Activated CD4-positive, alpha-beta T cell treated with anti-CD3 and anti-CD28 coated beads, Interleukin-2, amount 50 U/mL, for 24 hours (primary cell): ENCODE data around the gene LASP1NB.
"Not testable (repeated sequence)": the region's sequence is repeated elsewhere in the genome, so short reads cannot be mapped to it uniquely, and the experiment has no call there.

Source experiments
- DNase-seq, 2 donors: peaks; one replicate each; pipeline ENCODE4 v3.0.0-alpha.2; 2020; ENCODE audit warnings: low read depth in 1 of 2, low spot score in 1 of 2

LASP1NB gene

DNA sequence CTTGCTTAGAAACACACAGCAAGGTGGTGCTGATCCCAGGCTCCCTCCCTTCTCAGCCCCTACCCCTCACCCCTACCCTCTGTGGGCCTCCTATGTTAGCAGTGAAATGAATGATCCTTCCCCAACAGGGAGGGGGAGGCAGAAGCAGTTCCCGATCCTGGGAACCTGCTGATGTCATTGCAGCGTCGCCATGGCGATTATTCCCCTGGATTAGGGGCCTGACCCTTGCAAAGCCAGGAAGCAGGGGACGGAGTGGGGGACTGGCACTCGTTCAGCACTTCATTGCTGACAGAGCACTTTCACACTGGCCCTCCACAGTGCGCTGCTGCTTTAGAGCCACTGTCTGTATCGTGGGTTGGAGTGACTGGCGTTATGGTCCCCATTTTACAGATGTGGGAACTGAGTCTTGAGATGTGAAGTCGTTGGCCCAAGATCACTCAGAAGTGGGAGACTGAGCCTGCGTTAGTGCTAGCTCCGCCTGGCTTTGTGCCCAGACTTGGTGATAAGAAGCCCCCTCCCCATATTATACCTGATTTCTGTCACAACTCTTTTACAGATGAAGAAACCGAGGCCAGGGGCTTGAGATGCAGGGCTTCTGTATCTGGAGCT is 29.0 kb upstream of the LASP1NB start:
- DNase-seq, result no peak

DNA sequence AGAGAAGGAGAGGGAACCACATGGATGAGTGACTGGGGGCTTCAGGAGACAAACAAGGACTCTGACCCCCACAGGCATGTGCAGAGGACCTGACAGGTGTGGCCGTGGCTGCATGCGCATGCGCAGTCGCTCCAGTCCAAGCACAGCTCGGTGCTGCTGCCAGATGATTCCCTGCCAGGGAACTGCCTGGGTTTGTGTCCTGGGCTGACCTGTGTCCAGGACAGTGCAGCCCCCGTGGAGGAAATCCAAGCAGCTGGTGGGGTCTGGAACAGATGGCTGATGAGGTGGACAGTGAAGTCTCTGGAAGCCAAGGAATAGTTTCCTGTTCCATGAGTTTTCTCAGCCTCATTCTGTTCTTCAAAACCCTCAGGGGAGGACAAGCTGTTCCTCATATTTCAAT is 28.2 kb upstream of the LASP1NB start:
- DNase-seq, result no peak

DNA sequence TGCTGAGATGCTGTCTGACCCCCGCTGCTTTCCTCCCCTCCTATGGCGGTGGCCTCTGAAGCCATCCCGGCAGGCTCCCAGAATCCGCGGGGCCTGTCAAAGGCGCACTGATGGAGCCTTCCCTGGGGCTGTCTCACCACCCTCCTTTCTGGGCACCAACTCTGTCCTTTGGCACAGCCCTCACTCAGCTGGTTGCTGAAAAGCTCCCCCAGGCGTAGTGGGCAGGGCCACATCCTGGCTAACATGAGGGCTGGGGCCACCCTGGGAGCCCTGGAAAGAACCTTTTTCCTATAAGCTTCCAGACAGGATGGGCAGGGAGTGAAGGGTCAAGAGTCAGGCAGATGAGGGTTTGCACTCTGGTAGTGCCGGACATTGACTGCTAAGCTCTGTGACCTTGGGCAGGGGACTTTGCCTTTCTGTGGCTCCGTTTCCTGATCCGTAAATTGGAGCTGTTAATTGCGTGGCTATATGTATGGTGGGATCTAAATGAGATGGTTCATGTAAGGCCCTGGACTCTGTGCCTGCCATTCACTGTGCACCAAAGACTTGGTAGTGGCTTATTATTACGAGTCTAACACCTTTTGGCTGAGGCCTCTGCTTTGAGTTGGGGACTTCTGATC is 27.6 kb upstream of the LASP1NB start:
- no peak for DNase-seq

DNA sequence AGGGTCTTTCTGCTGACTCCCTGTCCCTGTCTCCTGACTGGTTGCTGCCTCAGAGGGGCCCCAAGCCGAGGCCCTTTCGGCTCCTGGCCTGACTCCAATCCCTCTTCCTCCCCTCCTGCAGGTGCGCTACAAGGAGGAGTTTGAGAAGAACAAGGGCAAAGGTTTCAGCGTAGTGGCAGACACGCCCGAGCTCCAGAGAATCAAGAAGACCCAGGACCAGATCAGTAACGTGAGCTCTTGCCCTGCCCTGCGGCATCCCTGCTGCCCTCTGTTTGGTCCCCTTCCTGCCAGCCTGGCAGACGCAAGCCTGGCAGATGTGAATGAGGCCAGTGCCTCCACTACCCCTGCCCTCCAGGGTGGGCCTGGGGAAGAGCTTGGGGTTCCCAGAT is 27.1 kb upstream of the LASP1NB start:
- DNase-seq, result peak in 1 of 2 donors; percentile 21

DNA sequence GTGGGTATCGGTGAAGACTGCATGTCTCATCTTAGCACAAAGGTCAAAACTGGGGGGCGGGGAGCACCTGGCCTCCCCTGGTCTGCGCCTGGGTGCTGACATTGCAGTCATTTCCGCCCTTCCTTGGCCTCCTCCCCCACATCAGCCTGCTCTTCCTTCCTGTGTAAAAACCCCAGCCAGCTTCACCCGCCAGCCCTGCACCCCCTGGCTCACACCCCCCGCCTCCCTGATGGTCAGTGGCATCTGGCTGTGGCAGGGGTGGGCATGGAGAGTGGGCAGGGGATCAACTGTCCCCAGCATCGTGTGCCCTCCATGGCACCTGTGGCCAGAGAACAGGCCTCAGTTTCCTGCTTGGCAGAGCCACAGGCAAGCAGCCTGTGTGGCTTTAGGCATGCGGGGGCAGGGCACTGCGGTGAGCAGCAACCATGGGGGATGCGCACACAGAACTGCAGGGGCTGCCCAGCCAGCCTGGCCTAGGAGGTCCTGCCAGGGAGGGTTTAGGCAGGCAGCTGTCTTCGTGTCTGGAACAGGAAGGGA is 26.5 kb upstream of the LASP1NB start:
- peak; percentile 59 to 87 for DNase-seq

DNA sequence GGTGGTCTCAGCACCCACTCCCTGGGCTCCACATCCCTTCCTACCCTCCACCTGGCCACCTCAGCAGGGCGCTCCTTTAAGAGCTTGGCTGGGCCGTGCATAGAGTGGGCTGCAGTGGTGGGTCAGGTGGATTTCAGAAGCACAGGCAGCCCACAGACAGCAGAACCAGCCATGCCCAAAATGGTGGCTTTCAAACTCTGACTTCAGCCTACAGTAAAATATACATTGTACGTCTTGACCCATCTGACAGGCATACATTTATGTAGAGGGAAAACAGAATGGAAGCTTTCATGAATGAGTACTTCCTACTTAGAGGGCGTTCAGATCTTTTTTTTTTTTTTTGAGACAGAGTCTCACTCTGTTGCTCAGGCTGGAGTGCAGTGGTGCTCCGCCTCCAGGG is 26.0 kb upstream of the LASP1NB start:
- DNase-seq, result no peak

DNA sequence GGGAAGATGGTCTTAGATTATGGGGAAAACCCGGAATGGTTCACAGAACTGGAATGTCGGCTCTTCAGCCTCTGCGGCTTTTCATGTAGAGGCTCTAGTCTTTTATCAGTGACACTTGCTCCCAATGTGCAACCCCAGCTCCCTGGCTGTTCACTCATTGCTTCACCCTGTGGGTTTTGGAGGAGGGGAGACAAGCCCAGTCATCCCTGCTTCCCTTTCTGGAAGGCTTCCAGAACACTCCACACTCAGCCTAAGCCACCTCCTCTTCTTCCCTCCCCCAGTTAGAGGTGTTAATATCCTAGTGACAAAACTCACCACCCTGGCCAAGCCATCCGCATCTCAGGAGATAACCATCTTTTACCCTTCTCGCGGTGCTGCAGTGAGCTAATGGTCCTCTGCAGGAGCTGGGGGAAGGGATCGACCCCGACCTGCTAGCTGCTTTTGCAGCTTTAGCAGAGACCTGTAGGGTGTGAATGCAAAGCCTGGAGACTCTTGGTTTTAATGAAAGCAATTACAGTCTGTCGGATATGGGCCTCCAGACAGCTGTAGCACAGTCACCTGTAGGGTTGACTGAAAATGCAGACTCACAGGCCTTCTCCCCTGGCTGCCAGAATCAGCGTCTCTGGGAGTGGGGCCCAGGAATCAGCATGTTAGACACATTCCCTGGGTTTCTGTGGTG is 24.3 kb upstream of the LASP1NB start:
- no peak for DNase-seq

DNA sequence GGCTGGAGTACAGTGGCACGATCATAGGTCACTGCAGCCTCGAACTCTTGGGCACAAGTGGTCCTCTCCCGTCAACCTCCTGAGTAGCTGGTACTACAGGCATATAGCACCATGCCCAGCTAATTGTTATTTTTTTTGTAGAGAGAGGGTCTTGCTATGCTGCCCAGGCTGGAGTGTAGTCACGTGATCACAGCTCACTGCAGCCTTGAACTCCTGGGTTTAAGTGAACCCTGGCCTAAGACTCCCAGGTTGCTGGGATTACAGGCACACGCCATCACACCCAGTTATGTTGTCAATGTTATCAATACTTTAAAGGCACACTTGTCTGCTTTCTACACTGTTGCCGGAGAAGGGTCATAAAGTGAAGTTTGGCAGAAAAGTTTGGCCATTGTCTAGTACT is 22.0 kb upstream of the LASP1NB start:
- DNase-seq, result no peak

DNA sequence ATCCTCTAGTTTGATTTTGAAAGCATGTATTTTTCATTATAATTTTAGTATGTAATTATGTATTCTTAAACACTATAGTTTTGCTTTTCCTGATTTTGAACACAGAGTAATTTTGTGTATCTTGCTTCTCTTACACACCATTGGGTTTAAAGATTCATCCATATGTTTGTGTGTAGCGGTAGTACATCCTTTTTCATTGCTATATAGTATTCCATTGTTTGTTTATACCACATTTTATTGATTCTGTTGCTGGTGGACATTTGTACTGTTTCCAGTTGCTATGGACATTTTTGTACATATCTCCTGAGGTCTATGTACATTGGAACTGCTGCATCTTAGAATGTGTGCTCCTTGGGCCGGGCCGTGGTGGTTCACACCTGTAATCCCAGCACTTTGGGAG is 20.5 kb upstream of the LASP1NB start:
- no peak for DNase-seq

DNA sequence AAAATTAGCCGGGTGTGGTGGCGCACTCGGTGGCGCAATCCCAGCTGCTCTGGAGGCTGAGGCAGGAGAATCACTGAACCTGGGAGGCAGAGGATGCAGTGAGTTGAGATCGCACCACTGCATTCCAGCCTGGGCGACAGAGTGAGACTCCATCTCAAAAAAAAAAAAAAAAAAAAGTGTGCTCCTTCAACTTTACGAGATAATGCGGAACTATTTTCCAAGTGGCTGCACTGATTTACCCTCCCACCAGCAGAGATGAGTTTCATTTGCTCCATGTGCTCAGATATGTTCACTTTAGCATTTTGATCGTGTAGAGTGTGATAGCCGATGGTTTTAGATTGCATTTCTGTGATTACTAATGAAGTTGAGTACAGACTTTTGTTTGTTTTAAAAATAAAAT is 20.0 kb upstream of the LASP1NB start:
- no peak for DNase-seq

DNA sequence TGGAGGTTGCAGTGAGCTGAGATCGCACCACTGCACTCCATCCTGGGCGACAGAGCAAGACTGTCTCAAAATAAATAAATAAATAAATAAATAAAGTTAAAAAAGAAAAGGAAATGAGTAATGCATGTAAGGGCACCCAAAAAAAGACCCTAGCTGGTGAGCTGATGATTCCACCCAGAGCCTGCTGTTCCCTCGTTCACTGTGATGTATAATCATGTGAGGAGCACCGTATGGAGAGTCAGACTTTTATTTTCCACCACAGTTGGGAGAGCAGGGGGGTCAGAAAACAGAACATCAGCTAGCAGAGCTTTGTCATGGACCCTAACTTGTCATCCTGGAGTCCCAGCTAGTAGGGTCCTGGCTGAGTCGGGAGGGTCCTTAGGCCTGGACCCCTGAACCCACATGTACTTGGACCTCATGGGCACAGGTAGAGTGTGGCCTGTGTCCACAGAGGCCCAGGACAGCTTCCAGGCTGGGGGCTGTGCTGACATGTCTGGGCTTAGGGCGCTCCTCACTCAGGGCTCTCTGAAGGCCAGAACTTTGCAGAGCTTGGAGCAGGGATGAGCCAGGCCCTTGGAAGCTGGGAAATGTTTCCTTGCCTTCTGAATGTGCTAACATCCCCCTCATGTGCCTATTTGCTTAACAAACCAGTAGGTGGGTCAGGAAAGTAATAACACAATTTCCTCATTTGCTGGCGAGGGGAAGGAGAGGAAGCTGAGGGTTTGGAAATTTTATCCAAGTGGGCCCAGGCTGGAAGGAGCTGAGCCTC is 18.8 kb upstream of the LASP1NB start:
- DNase-seq, result no peak

DNA sequence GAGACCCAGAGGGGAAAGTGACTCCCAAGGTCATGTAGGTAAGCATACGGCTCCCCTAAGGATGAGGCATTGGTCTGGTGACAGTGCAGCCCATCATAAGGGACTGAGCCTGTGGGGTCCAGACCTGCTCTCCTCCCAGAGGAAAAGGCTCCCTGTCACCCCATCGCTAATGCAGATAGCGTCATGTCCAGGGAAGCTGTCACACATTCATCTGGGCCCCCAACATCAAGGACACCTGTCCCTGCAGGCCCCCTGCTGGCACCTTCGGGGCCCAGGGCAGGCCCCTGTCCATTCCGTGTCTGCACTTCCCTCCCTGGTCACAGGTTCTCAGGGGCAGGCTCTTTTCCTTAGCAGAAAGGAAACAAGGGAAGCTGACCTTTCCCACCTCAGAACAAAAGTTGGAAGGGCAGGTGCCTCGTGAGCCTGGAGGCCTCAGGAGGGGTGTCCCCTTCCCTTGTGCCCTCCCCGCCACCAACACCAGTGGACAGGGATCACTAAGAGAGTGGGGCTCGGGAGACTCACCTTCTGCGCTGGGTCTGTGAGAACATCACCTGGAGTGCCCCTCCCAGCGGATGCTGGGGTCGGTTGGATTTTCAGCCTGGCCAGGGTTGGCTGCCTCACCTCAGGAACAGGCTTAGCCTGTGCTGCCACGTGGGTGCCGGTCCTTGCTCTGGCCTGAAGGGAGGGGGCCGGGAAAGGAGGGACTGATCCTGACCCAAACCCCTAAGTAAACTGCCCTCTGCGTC is 17.3 kb upstream of the LASP1NB start:
- DNase-seq, result no peak

DNA sequence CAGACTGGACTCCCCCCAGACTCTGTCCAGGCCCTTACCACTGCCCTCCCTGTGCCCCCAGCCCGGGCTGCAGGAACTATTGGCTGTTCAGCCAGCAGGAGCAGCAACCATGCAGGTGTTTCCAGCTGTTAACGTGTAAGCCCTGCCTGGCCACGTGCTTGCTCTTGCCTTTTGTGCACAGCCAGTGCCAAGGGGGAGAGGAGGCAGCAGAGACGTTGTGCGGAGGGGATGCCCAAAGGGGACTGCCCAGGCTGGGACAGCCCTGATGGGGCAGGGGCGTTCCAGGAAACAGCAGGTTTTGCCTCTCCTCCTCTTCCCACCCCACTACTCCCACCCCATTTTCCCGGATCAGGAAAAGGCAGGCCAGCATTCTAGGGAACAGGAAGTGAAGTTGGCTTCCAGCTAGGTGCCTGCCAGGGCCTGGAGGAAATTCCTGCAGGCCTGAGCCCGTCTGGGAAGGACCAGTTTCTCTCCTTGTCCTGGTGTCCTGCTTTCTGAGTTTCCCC is 16.7 kb upstream of the LASP1NB start:
- no peak for DNase-seq

DNA sequence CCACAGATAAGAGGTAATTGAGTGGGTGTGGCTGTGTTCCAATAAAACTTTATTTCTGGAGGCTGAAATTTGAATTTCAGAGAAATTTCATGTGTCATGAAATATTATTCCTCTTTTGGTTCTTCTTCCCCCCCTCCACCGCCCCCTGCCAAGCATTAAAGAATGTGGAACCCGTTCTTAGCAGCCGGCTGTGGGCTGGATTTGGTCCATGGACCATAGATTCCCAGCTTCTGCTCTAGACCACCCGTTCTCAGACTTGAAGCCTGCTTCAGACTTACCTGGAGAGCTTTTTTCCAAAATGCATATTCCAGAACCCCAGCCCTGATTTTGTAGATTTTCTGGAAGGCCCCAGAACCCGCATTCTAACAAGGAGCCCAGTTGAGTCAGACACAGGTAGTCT is 15.1 kb upstream of the LASP1NB start:
- no peak for DNase-seq

DNA sequence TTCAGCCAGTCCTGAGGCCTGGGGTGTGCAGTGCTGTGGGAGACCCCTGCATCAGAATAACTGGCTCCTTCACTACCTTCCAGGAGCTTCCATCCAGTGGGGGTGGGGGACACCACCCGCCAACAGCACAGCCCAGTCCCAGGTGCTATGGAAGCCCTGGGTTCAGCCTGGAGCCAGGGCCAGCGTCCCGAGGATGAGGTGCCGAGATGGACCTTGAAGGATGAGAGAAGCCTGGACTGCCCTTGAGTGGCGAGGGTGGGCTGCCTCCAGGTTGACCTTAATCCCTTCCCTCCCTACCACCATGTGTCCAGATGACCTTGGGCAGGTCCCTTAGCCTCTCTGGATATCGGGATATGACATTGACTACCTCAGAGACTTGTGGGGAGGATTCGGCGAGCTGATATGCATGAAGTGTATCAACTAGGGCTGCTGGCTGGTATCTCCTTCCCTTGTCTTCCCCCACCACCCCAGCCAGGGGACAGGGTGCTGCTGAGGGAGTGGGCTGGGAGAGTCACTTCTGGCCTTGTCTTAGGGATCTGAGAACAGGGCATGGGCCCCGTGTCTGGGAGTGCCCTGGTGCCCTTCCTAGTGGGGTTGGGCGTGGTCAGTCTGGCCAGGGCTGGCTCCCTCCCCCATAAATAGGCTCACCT is 14.2 kb upstream of the LASP1NB start:
- no peak for DNase-seq

DNA sequence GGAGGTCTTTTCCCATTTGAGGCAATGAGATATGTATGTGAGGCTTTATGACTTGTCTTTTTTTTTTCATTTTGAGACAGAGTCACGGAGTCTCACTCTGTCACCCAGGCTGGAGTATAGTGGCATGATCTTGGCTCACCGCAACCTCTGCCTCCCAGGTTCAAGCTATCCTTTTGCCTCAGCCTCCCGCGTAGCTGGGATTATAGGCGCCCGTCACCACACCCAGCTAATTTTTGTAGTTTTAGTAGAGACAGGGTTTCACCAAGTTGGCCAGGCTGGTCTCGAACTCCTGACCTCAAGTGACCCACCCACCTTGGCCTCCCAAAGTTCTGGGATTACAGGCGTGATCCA is 13.7 kb upstream of the LASP1NB start:
- DNase-seq, result not testable (repeated sequence)

DNA sequence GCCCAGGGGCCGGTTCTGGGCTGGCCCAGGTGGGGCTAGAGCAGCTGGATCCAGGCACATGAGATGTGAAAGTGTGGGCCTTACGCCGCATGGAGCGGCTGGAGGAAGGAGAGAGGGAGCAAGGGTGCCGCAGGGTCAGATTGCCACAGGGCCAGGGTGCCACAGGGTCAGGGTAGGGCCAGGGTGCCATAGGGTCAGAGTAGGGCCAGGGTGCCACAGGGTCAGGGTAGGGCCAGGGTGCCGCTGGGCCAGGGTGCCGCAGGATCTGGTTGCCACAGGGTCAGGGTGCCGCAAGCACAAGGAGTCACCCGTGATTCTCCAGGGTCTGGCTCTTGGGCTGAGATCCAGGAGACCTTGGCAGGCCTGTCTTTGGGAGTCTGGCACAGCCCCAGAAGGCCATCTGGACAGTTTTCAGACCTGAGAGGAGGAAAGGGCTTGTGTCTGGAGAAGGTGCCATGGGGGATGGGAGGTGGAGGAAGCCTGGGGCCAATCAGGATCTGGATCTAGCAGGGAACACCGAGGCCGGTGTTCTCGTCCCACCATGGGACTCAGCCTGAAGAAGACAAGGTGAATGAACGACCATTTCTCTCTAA is 13.1 kb upstream of the LASP1NB start:
- no peak for DNase-seq

DNA sequence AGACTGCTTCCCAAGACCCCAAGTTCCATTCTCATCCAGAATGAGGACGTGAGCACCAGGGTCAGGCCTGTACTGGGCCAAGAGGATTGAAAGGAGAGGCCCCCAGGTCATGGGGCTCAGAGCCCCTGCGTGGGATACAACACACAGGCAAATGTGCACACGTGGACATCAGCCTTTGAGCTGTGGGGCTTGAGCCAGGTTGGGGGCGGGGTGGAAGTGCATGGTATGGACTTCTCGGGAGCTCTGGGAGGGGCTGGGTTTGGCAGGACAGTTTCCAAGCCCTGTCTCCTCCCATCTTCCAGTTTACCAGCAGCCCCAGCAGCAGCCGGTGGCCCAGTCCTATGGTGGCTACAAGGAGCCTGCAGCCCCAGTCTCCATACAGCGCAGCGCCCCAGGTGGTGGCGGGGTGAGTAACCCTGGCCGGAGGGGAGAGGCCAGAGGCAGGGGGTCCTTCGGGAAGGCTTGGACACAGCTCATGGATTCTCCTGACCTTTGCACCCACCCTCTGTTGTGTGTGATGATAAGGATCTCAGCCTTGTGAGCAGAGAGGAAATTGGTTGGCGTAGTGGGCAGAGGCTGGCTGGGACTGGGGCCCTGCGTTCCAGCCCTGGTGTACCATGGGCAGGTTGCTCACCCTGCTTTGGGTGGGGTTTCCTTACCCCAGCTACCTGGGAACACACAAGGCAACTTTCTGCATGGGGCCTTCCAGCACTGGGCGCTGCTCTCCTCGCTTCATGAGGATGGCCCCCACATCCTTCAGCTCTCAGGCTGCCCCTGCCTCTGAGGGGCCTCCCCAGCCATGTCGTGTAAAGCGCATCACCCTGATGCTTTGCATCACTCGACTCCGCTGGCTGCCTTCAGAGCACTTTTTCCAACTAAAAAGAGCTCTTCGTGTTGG is 10.4 kb upstream of the LASP1NB start:
- no peak for DNase-seq

DNA sequence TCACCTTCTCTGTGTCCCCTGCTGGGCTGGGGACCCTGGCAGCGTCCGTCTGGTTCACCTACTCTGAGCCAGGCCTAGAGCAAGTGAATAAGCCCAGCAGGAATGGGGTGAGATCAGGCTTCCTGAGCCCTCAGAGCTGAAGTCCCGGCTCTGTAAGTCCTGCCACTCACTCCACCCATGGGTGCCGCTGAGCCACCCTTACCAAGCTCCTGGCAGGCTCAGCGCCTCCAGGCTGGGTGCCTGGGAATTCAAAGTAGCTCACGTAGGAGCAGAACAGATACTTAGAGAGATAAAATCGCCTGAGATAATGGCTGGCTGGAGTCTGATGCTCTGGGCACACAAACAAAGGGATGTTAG is 9.8 kb upstream of the LASP1NB start:
- DNase-seq, result no peak
